ENCODE results near the gene CDH24. TPM values are rescaled to one million over a fixed set of nuclear protein-coding genes. Genes with fewer than 3 reads are reported as not detected.

Gene CDH24
- total and polyA plus RNA-seq, 2 of the 13 experiments (the other 11 are each of a cell fraction or from before 2014, with no cell fraction given), result 0.69 to 0.99 TPM

DNA sequence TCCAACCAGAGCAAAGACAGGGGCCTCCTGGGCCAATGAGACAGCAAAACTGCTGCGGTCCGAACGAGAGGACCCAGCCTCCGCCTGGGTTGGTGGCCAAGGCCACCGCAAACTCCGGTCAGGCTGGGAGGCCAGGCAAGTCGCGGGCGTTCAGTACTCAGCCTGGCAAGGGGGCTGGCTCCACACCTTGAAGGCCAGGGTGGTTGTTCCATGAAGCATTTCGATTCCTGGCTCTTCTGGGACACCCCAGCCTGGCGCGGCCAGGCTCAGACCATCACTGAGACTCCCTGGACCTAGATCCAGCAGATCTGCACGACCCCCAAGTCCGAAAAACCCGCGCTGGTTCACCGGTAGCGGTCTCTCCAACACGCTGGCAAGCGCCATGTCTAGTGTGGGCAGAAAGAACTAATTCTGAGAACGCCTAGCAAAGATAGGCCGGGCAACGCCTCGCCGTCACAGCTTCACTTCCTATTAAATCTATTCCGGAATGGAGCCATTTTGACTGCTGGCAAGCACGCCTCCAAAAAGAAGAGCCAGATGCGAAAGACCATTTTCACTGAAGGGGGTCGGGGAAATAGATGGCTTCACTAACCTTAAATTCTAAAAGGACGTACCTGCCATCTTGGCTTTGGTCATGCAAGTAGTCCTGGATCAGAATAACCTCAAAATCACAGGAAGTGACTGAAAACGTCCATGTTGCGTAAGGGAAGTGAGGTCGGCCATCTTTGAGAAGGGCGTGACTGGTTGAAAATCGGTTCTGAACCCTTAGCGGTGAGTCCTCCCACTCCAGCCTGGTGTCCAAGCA lies 22.6 kb downstream of the CDH24 start, which contains the start of gene PSMB5 (continued):
- TF ChIP-seq, protein P1, sequence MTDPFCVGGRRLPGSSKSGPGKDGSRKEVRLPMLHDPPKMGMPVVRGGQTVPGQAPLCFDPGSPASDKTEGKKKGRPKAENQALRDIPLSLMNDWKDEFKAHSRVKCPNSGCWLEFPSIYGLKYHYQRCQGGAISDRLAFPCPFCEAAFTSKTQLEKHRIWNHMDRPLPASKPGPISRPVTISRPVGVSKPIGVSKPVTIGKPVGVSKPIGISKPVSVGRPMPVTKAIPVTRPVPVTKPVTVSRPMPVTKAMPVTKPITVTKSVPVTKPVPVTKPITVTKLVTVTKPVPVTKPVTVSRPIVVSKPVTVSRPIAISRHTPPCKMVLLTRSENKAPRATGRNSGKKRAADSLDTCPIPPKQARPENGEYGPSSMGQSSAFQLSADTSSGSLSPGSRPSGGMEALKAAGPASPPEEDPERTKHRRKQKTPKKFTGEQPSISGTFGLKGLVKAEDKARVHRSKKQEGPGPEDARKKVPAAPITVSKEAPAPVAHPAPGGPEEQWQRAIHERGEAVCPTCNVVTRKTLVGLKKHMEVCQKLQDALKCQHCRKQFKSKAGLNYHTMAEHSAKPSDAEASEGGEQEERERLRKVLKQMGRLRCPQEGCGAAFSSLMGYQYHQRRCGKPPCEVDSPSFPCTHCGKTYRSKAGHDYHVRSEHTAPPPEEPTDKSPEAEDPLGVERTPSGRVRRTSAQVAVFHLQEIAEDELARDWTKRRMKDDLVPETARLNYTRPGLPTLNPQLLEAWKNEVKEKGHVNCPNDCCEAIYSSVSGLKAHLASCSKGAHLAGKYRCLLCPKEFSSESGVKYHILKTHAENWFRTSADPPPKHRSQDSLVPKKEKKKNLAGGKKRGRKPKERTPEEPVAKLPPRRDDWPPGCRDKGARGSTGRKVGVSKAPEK (CRISPR knock-in tag; IDR thresholded peaks at IDR 0.05; ENCODE audit: borderline replicate concordance), result 0 out of 2 replicates have a peak, but pooled peaks have one; percentile 95
- TF ChIP-seq MNT (IDR thresholded peaks at IDR 0.05) (no peak; the same call in none of the 2 replicates), NR2F6 (IDR thresholded peaks at IDR 0.05) (peak; percentile 47; the same call in 1 of the 2 replicates), NR2F6 (CRISPR knock-in tag; IDR thresholded peaks at IDR 0.05) (peak; percentile 34), CSRNP1 (CRISPR knock-in tag; IDR thresholded peaks at IDR 0.05) (peak; percentile 88), CAMTA2 (CRISPR knock-in tag; IDR thresholded peaks at IDR 0.05; ENCODE audit: borderline replicate concordance) (peak; percentile 99; the same call in 1 of the 2 replicates), ZNF530 (CRISPR knock-in tag; IDR thresholded peaks at IDR 0.05; ENCODE audit: low read depth) (0 out of 2 replicates have a peak, but pooled peaks have one; percentile 75), ATRX (CRISPR knock-in tag; IDR thresholded peaks at IDR 0.05; ENCODE audit: borderline replicate concordance) (no peak), SMAD1 (CRISPR knock-in tag; IDR thresholded peaks at IDR 0.05; ENCODE audit: borderline replicate concordance, low read depth) (peak; percentile 78; the same call in 1 of the 2 replicates), NCOR1 (IDR thresholded peaks at IDR 0.05; ENCODE audit: borderline replicate concordance, low read length) (peak; percentile 85; the same call in 1 of the 2 replicates), SOX13 (IDR thresholded peaks at IDR 0.05) (no peak), SOX13 (CRISPR knock-in tag; conservative IDR thresholded peaks at IDR 0.05 in 1 of 2, IDR thresholded peaks at IDR 0.05 in 1 of 2) (peak; percentile 23 to 97; a peak in 3 of 4 replicates), NFIC (IDR thresholded peaks at IDR 0.05; ENCODE audit: low read length) (0 out of 2 replicates have a peak, but pooled peaks have one; percentile 67), TBX3 (IDR thresholded peaks at IDR 0.05; ENCODE audit: borderline replicate concordance) (peak; percentile 31; the same call in 1 of the 2 replicates), RFX5 (IDR thresholded peaks at IDR 0.05; ENCODE audit: low read depth, low read length) (peak; percentile 87), ZNF766 (CRISPR knock-in tag; IDR thresholded peaks at IDR 0.05; ENCODE audit: borderline replicate concordance) (peak; percentile 98; the same call in 1 of the 2 replicates), SNAI1 (CRISPR knock-in tag; IDR thresholded peaks at IDR 0.05; ENCODE audit: borderline replicate concordance) (peak; percentile 99), KDM1A (CRISPR knock-in tag; IDR thresholded peaks at IDR 0.05) (no peak)
- TF ChIP-seq, protein P2, sequence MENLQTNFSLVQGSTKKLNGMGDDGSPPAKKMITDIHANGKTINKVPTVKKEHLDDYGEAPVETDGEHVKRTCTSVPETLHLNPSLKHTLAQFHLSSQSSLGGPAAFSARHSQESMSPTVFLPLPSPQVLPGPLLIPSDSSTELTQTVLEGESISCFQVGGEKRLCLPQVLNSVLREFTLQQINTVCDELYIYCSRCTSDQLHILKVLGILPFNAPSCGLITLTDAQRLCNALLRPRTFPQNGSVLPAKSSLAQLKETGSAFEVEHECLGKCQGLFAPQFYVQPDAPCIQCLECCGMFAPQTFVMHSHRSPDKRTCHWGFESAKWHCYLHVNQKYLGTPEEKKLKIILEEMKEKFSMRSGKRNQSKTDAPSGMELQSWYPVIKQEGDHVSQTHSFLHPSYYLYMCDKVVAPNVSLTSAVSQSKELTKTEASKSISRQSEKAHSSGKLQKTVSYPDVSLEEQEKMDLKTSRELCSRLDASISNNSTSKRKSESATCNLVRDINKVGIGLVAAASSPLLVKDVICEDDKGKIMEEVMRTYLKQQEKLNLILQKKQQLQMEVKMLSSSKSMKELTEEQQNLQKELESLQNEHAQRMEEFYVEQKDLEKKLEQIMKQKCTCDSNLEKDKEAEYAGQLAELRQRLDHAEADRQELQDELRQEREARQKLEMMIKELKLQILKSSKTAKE (CRISPR knock-in tag; IDR thresholded peaks at IDR 0.05; ENCODE audit: borderline replicate concordance), result no peak
